NT2/D1 (cell line): Measurements from ENCODE around the gene RIPK4.

Source experiments
- SUZ12 ChIP-seq: IDR thresholded peaks from 2 replicates; pipeline ENCODE4 v1.6.1; 2011; ENCODE audit not compliant: insufficient read length, insufficient read depth; ENCODE audit errors: extremely low read depth
- YY1 ChIP-seq: IDR thresholded peaks from 2 replicates; pipeline ENCODE4 v1.6.1; 2011; ENCODE audit not compliant: insufficient read length, insufficient read depth

GRCh38 chr21:41750532-41751151, 16.2 kb downstream of the RIPK4 start:
- TF ChIP-seq SUZ12 (no peak), YY1 (no peak)
